Keratinocyte (primary cell): Measurements from ENCODE around the gene NAAA. TPM values are rescaled to one million over a fixed set of nuclear protein-coding genes. Genes with fewer than 3 reads are reported as not detected.

Experiments used
- DNase-seq: peaks from one replicate; pipeline ENCODE4 v3.0.0-alpha.2; 2011; ENCODE audit warnings: low read depth, missing footprints, low spot score
- FAIRE-seq: peaks from 2 replicates; lab custom pipeline; 2011; peaks lifted over from hg19 to GRCh38; lab: Jason Lieb, UNC
- H2AFZ ChIP-seq: 2 replicates; pipeline ENCODE4 v1.6.0; 2012; ENCODE audit warnings: low read length, control low read depth, inconsistent platforms; ENCODE audit not compliant: control insufficient read depth
- H3K27ac ChIP-seq: 2 replicates; pipeline ENCODE4 v1.5.1; 2011; ENCODE audit warnings: low read length; ENCODE audit not compliant: control insufficient read depth, insufficient read depth
- H3K27me3 ChIP-seq: 3 replicates; pipeline ENCODE4 v1.6.0; 2011; ENCODE audit warnings: low read length; ENCODE audit not compliant: control insufficient read depth, insufficient read depth; ENCODE audit errors: extremely low read depth
- H3K36me3 ChIP-seq, 2 experiments: 2 replicates in 1 of 2; 3 replicates in 1 of 2; pipeline ENCODE4 v1.5.1; 2011; ENCODE audit warnings: low read length in 2 of 2, mild to moderate bottlenecking in 1 of 2; ENCODE audit not compliant: control insufficient read depth in 2 of 2, insufficient read depth in 2 of 2; ENCODE audit errors: extremely low read depth in 1 of 2
- H3K4me1 ChIP-seq: 3 replicates; pipeline ENCODE4 v1.5.1; 2011; ENCODE audit warnings: low read length; ENCODE audit not compliant: control insufficient read depth, insufficient read depth; ENCODE audit errors: extremely low read depth
- H3K4me2 ChIP-seq: 3 replicates; pipeline ENCODE4 v1.6.0; 2011; ENCODE audit warnings: low read depth, low read length; ENCODE audit not compliant: control insufficient read depth, insufficient read depth; ENCODE audit errors: extremely low read depth
- H3K4me3 ChIP-seq, 3 experiments: fragments of 200-600 bp in 1 of 3; sonication (generic) in 1 of 3; 2 replicates in 2 of 3; 3 replicates in 1 of 3; pipeline ENCODE4 v1.5.1; 2011 to 2016; ENCODE audit warnings: low read length in 3 of 3, mild to moderate bottlenecking in 3 of 3, control low read depth in 2 of 3, inconsistent platforms in 1 of 3, low read depth in 1 of 3, mixed read lengths in 1 of 3, mixed run types in 1 of 3, moderate library complexity in 1 of 3; ENCODE audit not compliant: control insufficient read depth in 2 of 3, insufficient read depth in 2 of 3; ENCODE audit errors: extremely low read depth in 1 of 3
- H3K79me2 ChIP-seq: 2 replicates; pipeline ENCODE4 v1.6.0; 2012; ENCODE audit warnings: low read length; ENCODE audit not compliant: control insufficient read depth, insufficient read depth
- H3K9ac ChIP-seq: 3 replicates; pipeline ENCODE4 v1.6.0; 2011; ENCODE audit warnings: low read length; ENCODE audit not compliant: control insufficient read depth, insufficient read depth; ENCODE audit errors: extremely low read depth
- H3K9me1 ChIP-seq: 3 replicates; pipeline ENCODE4 v1.6.0; 2011; ENCODE audit warnings: low read length; ENCODE audit not compliant: control insufficient read depth, insufficient read depth; ENCODE audit errors: extremely low read depth
- H3K9me3 ChIP-seq: 2 replicates; pipeline ENCODE4 v1.5.1; 2012; ENCODE audit warnings: low read depth, low read length; ENCODE audit not compliant: control insufficient read depth
- H4K20me1 ChIP-seq: 3 replicates; pipeline ENCODE4 v1.6.0; 2011; ENCODE audit warnings: low read length; ENCODE audit not compliant: control insufficient read depth, insufficient read depth; ENCODE audit errors: extremely low read depth
- EZH2 ChIP-seq: IDR thresholded peaks from one replicate; pipeline ENCODE4 v1.6.1; 2012; ENCODE audit warnings: inconsistent platforms, mild to moderate bottlenecking, low read length, moderate library complexity
- dilution Hi-C: fragments of 300-500 bp; cut with MboI; formaldehyde crosslinking; loops from one replicate; pipeline ENCODE4 v1.7.0; 2020; ENCODE audit warnings: low sequenced_read_pairs; ENCODE audit not compliant: extremely low pct_ligation_motif_present
- polyA plus RNA-seq, 5 experiments: library from polyadenylated mRNA; depleted of rRNA in 3 of 5; stranded (reverse) in 3 of 5; stranded (forward) in 1 of 5; unstranded in 1 of 5; fragments of >200 nt; gene quantifications; 1 replicate in 1 of 5; 2 replicates in 3 of 5; 3 replicates in 1 of 5; pipeline versions ENCODE4 v1.2.1 to v1.2.3, GENCODE V29; 2011 to 2012; ENCODE audit warnings: missing spikeins in 2 of 5, low read depth in 1 of 5, low replicate concordance in 1 of 5
- TF ChIP-seq, protein P1 (sequence below), 3 experiments: IDR thresholded peaks in 1 of 3; conservative IDR thresholded peaks in 1 of 3; optimal IDR thresholded peaks in 1 of 3; 2 replicates in 2 of 3; 3 replicates in 1 of 3; pipeline versions ENCODE3 to v1.5.1; 2011; ENCODE audit warnings: low read length in 3 of 3, mild to moderate bottlenecking in 3 of 3, moderate library complexity in 2 of 3, control low read depth in 1 of 3, inconsistent platforms in 1 of 3; ENCODE audit not compliant: insufficient read depth in 2 of 3; ENCODE audit errors: extremely low read depth in 1 of 3

Gene NAAA
- polyA plus RNA-seq, 1 donor (not counting 4 experiments of a cell fraction or from before 2014, with no cell fraction given) = 12.2 TPM

DNA sequence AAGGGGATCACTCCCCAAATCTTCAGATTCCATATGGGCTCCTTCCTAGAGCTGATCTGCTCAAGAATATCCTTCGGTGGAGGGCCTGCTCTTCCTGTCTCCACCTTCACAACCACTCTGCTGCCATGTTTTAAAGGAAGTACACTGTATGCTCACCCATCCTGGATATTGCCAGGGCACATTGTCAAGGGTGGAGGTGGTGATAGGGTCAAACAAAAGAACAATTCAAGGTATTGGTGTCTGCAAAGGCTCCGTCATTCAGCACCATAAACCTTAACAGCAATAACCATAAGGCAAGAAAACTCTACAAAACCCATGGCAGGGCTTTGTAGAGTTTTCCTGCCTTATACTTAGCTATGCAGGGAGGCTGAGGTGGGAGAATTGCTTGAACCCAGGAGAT is 18.9 kb downstream of the NAAA start:
- Histone ChIP-seq H3K27ac (no peak overlapping the region), H3K4me1 (no peaks in the 10 kb centered on the region), H3K4me3 (no peak overlapping the region), H2AFZ (no peak overlapping the region), H3K27me3 (no peaks in the 10 kb centered on the region), H3K36me3 (peaks cover 5 to 6% of the 10 kb centered on the region in 2 experiments), H3K9ac (no peak overlapping the region), H3K9me1 (no peaks in the 10 kb centered on the region), H3K9me3 (no peaks in the 10 kb centered on the region), H3K79me2 (no peaks in the 10 kb centered on the region), H4K20me1 (no peaks in the 10 kb centered on the region), H3K4me2 (no peak overlapping the region)
- dilution Hi-C loops = no loop called here
- TF ChIP-seq, protein P1, sequence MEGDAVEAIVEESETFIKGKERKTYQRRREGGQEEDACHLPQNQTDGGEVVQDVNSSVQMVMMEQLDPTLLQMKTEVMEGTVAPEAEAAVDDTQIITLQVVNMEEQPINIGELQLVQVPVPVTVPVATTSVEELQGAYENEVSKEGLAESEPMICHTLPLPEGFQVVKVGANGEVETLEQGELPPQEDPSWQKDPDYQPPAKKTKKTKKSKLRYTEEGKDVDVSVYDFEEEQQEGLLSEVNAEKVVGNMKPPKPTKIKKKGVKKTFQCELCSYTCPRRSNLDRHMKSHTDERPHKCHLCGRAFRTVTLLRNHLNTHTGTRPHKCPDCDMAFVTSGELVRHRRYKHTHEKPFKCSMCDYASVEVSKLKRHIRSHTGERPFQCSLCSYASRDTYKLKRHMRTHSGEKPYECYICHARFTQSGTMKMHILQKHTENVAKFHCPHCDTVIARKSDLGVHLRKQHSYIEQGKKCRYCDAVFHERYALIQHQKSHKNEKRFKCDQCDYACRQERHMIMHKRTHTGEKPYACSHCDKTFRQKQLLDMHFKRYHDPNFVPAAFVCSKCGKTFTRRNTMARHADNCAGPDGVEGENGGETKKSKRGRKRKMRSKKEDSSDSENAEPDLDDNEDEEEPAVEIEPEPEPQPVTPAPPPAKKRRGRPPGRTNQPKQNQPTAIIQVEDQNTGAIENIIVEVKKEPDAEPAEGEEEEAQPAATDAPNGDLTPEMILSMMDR (optimal IDR thresholded peaks at IDR 0.05 in 1 of 3, IDR thresholded peaks at IDR 0.05 in 1 of 3, conservative IDR thresholded peaks at IDR 0.05 in 1 of 3; ENCODE audit: extremely low read depth in 1 of 3, insufficient read depth in 2 of 3, low read length in 3 of 3) = no peak
- no peak for DNase-seq
- FAIRE-seq = no peak

DNA sequence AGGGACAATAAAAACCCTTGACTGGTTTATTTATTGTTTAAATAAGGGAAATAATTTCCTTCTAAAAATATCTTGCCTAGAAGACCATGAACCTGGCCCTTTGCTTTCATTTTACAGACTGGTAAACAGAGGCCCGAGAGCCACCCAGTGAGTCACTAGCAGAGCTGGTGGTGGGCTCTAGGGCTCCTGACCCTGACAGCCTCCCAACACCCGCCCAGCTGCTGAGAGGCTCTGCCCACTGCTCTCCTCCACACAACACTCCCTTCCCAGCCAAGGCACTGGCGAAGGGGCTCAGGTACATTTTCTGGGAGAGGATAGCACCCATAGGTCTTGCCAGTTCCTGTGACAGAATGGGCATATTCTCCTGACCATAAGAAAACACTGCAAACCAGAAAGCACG is 20.5 kb downstream of the NAAA start:
- H3K4me1 ChIP-seq = no peaks in the 10 kb centered on the region
- no peaks in the 10 kb centered on the region for H3K9me1 ChIP-seq
- no peaks in the 10 kb centered on the region for H3K27me3 ChIP-seq
- FAIRE-seq (no peak), DNase-seq (no peak)
- no peak overlapping the region for H3K27ac ChIP-seq
- no peak overlapping the region for H3K4me2 ChIP-seq
- no peak for TF ChIP-seq EZH2
- TF ChIP-seq, protein P1 (optimal IDR thresholded peaks at IDR 0.05 in 1 of 3, IDR thresholded peaks at IDR 0.05 in 1 of 3, conservative IDR thresholded peaks at IDR 0.05 in 1 of 3; ENCODE audit: extremely low read depth in 1 of 3, insufficient read depth in 2 of 3, low read length in 3 of 3) = no peak
- H3K9ac ChIP-seq = no peak overlapping the region
- peaks cover 5 to 6% of the 10 kb centered on the region in 2 experiments for H3K36me3 ChIP-seq
- H3K9me3 ChIP-seq = no peaks in the 10 kb centered on the region
- H3K4me3 ChIP-seq = no peak overlapping the region
- H4K20me1 ChIP-seq = no peaks in the 10 kb centered on the region
- H2AFZ ChIP-seq = no peak overlapping the region
- dilution Hi-C loops = no loop called here
- H3K79me2 ChIP-seq = no peaks in the 10 kb centered on the region
